Retina (tissue), 1 donor: ENCODE results near the gene STX1B.
"Not testable (repeated sequence)": the region's sequence is repeated elsewhere in the genome, so short reads cannot be mapped to it uniquely, and the experiment has no call there.

Experiments
- DNase-seq: peaks from one replicate; pipeline ENCODE4 v3.0.0-alpha.2; 2016

Gene STX1B

DNA sequence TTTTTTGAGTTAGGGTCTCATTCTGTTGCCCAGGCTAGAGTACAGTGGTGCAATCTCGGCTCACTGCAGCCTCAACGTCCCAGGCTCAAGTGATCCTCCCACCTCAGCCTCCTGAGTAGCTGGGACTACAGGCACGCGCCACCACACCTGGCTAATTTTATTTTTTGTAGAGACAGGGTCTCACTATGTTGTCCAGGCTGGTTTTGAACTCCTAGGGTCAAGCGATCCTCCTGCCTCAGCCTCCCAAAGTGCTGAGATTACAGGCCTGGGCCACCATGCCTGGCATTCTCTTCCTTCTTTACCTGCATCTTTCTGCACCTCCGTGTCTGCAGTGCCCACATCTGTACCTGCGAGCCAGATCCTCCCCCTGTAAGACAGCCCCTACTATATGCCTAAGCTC, 1.4 kb upstream of the STX1B start:
- not testable (repeated sequence) for DNase-seq

DNA sequence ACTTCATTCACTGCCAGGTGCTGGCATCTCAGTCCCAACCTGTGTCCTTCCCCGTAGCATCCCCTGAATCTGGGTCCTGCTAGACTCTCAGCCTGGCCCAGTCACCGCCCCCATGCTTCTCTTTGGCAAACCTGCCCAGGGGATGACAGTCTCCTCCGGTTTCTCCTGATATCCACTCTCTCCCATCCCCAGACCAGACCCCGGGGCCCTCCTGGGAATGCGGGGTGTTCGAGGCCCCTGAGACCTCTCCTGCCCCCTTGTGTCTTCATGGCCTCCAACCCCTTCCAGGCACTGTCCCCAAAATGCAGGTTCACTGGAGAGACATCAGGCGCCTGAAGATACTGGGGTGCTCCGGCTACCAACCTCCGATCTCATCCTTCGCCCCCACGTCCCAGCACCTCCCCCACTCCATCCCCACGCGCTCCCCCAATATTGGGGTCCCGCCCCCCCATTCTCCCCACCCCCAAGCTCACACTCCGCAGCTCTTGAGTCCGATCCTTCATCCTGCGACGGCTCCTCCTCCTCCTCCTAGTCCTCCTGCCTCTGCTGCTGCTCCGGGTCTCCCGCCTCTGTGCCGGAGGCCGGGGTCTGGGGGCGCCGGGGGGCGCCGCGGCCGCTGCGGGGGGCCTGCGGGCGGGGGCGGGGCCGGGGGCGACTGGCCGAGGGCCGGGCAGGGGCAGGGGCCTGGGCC, 399 bp downstream of the STX1B start:
- DNase-seq = no peak

DNA sequence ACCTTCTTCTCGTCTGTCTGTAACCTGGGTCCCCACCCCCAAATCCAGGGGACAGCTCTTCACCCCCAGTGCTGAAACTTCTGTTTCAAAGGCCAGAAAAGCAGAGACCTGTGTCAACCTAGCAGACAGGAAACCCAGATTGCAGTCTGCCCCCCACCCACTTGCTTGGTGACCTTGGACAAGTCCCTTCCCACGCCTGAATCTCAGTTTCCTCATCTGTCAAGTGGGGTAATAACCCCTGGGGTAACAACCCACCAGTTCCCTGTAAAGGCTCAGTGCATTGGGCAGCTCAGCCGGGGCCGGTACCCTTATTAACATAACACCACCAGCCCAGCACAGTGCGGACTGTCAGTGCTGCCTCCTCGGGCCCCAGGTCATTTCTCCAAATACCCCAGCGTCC, 1.3 kb downstream of the STX1B start:
- DNase-seq = no peak

DNA sequence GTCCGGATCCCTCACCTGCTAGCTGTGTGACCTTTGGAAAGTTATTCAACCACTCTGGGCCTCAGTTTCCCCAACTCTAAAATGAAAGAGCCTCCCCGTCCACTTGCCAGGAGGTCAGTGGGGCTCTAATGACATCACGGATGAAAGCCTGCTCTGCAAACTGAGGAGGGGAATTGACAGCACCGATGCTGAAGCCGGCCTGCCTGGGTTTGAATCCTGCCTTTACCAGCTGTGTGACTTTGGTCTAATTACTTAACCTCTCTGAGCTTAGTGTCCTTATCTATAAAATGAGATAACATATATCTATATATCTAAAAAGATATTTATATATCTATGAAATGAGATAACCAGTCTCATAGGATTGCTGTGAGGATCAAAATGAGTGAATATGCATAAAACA, 1.9 kb downstream of the STX1B start:
- no peak for DNase-seq

DNA sequence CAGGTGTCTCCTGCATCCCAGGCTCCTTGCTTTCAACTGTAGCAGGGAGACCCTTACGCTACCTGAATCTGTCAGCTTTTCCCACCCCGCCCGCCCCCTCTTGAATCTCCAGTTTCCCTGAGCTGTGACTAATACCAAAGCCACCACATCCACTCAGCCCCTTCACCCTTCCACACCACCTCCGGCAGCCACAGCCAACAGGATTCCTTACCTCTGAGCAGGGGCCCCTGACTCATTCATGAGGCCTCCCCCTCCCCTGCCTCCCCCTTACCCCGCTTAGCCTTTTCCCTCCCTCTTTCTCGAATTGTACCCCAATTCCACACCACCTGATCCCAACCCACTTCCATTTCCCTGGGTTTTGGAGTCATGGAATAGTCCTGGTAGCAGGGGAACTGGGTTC, 2.3 kb downstream of the STX1B start:
- no peak for DNase-seq

DNA sequence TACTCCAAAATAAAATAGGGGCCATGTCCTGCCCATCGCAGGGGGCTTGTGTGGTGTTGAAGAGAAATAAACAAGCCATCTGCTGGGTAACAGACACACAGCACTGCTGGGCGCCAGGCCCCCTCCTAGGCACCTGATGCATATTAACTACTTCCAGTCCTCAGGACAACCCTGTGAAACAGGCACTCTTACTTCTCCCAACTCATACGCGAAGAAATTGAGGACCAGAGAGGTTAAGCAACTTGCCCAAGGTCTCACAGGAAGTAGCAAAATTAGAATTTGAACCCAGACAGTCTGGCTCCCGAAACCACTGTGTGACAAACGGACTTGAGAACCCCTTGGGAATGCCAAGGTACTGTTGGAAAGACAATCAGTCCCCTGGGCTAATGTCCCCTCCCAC, 2.8 kb downstream of the STX1B start:
- DNase-seq = no peak

DNA sequence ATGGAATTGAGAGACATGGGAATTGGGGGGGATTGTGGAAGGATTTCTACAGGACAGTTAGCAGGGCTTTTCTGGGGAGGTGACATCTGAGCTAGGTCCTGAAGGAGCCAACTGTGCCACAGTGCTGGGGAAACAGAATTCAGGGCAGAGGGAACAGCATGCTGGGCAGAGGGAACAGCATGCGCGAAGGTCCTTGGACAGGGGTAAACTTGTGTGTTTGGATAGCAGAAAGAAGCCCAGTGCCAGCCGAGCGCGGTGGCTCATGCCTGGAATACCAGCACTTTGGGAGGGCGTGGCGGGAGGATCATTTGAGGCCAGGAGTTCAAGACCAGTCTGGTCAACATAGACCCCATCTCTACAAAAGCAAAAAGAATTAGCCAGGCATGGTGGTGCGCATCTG, 3.8 kb downstream of the STX1B start:
- DNase-seq = no peak

DNA sequence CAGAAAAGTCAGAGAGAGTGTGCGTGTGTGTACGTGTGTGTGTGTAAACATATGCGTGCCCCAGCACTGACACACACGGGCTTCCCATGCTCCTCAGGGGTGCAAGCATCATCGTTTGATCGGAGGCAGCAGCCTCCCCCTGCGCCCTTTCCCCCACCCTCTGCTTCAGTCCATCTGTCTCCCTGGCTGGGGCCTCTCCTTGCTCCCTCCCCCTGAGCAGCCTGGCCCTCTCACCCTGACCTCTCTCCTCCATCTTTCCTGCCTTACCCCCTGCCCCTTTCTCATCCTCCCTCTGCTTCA, 4.4 kb downstream of the STX1B start:
- no peak for DNase-seq

DNA sequence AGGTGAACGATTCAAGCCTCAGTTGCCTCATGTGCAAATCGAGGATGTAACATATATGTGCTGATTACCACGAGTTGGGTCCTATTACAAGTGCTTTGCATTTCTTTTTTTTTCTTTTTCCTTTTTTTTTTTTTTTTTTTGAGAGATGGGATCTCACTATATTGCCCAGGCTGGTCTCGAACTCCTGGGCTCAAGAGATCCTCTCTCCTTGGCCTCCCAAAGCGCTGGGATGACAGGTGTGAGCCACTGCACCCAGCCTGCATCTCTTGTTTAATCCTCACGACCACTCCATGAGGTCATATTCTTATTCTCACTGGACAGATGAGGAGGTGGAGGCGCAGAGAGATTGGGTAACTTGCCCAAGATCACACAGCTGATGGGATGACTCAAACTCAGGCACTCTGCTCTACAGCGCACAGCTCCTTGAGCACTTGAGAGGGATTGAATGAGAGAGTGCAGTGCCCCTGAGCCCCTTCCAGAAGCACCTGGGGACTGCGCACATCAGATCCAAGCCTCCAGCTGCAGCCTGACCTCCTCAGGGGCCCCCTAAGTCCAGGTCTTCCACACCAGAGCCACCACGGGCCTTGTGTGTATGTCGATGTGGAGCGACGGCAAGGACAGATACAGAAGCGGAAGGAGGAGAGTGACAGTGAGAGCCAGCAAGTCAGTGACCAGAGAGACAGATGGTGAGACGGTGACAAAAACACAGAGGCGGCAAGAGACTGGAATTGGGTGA, 4.9 kb downstream of the STX1B start:
- no peak for DNase-seq

DNA sequence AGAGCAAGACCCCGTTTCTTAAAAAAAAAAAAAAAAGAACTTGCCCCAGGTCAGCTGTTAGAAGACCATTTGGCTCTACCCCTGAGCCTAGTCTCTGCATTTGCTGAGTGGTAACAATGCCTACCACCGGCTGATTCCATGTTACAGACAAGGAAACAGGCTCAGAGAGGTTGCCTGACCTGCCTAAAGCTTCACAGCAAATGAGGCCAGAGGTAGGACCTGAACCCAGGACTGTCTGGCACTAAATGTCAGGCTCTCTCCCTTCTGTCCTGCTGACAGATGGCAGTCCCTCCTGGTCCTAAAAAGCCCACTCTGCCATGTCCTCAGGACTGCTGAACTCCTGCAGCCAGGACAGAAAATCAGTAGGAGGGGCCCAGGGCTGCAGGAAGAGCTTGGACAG, 5.8 kb downstream of the STX1B start:
- no peak for DNase-seq

DNA sequence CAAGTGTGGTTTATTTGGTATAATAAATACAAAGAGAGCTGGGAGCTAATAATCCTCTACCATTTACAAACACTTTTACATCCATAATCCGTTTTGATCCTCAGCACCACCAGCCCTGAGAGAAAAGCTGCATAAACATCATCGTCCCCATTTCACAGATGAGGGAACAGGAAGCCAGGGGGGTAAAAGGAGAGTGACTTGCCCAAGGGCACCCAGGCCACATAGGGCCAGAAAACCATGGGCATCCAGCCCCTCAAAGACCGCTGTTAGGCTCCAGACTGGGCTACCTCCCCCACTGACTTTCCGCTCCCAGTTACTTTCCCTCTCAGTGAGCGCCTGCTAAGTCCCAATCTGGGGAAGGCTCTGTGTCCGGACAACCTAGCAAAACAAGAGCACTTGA, 6.7 kb downstream of the STX1B start:
- no peak for DNase-seq

DNA sequence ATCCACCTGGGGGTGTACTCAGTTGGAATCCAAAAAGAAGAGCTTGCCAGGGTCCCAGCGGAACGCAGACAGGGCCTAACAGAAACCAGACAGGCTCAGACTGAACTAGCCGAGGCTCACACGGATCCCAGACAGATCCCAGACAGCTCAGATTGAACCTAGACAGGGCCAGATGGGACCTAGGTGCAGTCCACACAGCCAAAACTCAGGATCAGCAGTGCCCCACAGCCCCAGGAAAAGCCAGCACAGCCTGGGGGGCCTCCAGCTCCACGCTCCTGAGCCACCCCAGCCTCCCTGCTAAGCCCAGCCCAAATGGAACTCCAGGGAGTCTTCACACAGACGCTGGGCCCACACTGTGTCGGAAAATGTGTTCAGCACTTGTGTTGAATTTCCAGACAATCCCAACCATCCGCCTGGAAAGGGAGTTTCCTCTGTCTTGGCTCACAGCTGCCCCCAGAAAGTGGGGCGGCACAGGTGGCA, 7.5 kb downstream of the STX1B start:
- no peak for DNase-seq

DNA sequence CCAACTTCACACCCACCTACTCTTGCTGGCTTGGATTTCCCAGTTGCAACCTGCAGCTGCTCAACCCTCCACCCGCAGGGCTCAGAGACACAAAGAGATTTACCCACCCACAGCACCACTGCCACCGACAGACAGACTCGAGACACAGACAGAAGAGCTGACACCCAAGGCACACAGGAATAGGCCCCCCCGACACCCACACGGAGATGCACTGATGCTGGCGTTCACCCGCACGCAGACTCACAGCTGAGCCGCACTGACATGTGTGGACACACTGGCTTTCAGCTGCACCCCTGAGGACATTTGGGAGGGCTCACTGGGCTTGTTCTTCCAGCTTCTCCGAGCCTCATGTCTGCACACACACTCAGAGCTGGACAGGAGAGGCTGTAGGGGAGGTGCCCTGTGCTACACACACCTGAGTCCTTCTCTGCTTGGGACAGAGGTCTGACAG, 8.2 kb downstream of the STX1B start:
- DNase-seq = no peak

DNA sequence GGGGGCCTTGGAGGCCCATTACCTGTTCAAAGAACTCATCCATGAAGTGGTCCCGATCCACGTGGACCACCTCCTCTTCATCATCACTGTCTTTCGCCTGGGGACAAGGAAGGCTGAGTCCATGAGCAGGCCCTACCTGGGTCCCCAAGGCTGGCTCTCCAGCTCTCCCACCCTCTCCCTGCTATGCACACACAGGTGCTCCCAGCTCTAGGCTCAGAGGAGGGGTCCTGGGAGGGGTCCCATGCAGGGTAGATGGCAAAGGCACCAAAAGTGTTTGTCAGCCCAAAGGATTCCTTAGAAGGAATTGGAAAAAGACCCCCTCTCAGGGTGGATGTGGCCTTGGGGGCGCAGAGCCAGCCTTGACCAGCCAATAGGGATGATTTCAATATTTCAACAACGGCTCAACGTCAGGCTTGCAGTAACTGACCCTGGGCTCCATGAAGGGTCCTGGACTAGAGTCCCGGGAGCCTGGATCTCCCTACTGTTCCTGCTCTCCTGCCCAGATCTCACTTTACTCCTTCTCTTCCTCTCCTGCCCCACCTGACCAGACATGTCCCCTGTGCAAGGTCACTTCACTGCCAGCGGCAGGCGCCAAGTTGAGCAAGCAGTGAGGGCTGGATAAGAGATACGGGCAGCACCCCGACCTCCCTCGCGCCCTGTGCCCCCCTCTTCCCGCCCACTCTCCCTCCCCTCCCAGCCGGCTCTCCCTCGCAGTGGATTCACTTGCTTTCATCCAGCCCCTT, 8.8 kb downstream of the STX1B start:
- DNase-seq = no peak

DNA sequence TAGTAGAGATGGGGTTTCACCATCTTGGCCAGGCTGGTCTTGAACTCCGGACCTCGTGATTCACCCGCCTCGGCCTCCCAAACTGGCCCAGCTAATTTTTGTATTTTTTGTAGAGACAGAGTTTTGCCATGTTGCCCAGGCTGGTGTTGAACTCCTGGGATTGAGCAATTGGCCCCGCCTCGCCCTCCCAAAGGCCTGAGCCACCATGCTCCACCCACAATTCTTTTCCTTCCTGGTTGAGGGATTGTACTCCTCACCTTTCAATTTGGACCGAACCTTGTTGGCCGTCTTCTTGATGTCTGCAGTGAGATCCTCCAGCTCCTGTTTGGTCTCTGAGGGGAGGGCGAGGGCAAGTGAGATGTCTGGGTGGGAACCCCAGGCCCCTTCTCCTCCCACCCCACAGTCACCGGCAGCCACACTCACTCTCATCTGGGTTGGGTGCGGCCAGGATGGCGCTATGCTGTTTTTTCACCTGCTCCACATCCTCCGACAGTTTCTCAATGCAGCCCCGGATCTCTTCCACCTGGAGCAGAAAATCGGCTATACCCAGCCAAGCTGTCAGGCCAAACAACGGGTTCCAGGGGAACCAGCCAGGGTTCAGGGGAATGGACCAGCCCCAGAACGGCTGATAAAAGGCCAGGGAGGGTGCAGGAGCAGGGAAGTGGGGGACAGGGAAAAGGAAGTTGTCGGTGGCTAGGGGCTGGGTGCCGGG, 9.6 kb downstream of the STX1B start:
- no peak for DNase-seq

DNA sequence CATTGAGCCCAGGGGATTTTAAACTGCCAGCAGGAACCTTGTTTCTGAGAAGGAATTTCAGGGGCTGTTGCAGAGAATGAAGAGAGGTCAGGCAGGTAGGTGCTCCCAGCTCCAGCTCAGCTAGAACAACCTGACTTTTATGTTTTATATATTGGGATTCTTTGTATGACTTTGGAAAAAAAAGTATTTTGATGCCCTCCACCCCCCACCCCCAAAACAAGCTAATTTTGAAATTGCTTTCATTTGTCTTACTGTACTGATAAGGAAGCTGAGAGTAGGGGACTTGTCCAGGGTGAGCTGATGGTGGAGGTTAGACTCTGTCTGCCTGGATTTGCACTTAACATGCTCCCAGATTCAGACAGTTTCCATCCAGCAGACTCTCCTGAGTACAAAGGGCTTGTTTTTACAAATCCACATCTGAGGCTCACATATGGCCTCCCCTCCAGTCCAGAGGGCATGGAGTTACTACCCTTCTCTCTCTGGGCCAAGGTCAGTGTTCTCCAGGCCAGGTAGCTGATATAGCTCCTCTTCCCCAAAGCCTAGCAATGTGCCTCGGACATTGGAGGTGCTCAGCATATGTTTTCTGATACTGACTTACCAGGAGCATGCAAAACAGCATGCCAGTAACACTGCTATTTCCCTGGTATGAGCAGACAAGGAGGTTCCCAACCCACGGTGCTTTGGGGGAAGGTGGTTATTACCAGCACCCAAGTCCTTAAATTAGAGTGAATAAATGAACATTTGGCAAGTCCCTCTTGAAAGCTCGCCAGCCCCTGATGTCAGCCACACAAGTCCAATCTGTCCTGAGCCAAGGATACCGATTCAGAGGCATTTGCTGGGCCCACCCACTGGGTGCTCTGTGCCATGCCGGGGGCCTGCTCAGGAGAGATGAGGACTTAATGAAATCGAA, 11.3 kb downstream of the STX1B start:
- no peak for DNase-seq

DNA sequence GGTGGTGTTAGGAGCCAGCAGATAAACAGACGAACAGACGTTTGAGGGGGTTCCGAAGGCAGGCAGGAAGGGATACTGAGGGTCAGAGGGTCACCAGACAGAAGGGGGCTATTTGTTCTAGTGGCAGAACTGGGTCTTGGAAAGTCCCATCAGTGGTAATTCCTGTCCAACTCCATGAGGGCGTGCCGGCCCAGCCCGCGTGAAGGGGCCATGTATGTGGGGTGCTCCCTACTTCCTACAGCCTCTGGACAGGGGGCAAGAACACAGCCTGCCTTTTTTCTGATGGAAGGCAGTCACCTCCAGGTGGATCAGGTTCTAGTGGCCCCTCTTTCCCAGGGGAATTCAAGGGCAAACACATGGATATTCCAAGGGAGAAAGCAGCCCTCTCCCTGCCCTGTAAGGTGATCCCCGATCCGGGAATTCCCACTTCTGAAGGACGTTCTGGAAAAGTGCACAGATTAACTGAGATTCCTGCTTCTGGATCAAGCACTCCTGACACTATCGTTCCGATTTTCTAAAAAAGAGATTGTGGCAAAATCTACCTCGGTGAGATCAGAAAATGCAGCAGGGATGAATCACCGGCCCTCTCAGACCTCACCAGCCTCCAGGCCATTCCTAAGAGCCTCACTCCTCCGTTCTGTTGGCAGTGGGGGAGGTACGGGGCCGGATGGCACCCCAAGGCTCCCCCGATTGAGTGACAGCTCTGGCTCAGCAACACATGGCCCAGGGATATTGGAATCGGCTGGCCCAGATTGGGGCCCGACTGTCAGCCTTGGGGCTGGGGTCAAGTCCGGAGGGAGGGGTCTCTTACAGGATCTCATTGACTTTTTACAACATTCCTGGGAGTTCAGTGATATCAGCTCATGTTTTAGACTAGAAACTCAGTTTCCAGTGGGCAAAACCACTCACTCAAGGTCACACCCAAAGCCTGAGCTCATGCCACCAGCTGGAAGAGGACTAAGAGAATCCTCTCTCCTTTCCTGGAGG, 12.4 kb downstream of the STX1B start:
- no peak for DNase-seq

DNA sequence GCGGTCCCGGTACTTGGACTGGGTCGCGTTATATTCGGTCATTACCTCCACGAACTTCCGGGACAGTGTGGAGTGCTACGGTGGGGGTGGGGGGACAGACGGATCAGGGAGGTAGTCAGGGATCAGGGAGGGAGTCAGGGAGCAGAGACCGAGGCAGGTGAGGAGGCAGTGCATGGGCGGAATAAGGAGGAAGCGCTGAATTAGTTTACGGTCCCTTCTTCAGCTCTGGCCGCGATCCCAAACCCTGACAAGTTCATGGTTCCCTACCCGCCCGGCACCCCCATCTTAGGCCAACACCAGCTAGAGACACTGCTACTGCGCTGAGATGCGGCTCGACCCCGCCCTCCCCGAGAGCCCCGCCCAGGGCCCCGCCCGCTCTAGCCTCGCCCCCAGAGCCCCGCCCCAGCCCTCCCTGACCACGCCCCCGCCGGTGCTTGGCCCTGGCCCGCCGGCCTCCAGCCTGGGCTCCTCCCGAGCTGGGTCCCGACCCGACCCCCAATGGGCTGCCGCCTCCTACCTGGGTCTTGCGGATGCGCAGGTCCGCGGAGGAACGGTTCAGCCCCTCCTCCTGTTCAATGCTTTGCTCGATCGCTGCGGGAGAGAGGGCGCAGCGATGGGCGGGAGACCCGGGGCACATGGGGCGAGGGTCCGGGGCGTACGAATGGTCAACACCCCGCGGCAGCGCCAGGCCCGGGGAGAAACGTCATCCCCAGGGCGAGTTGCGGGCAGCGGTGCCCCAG, 13.3 kb downstream of the STX1B start:
- peak; percentile 58 for DNase-seq

DNA sequence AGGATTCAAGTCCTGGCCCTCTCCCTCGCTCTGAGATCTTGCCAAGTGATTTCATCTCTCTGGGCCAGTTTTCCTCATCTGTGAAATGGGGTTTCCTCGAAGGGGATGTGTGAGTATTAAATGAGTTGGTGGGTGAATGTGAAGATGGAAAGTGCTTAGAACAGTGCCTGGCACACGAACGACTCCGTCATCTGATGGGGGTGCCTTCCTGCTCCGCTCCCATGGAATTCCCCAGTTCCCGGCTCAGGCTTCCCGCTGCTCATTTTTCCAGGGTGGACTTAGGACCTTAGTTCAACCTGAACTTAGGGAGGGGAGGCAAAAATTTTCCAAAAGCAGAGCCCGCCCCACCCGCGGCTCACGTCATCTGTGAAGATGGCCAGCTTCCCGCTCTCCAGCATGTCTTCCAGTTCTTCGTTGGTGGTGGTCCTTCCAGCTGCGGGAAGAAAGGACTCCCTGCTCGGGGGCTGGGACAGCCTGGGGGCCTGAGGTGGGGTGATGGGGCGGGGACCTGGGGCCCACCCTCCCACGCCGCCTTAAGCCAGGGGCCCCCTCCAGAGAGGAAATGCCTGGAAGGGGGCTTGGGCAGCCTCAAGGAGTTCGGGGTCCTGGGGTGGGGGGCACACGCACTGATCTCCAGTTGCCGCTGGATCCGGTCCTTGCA, 14.0 kb downstream of the STX1B start:
- no peak for DNase-seq

DNA sequence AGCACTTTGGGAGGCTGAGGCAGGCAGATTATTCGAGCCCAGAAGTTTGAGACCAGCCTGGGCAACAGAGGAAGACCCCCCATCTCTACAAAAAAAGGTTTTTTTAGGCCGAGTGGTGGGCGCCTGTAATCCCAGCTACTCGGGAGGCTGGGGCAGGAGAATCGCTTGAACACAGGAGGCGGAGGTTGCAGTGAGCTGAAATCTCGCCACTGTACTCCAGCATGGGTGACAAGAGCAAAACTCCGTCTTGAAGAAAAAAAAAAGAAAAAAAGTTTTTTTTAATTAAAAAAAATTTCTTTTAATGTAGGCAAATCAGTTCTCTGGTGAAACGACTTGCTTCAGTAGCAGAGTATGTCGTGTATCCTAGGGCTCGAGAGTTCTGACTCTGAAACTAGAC, 14.5 kb downstream of the STX1B start:
- DNase-seq = no peak
